ENCODE results near the gene ABCA12. TPM values are rescaled to one million over a fixed set of nuclear protein-coding genes. Genes with fewer than 3 reads are reported as not detected.

The ABCA12 gene
- total RNA-seq, 1 experiment from 2014 or later, result 0.03 TPM

GRCh38 chr2:215028231-215028630 is 110.2 kb downstream of the ABCA12 start:
- no peaks in the 10 kb centered on the region for H3K27me3 ChIP-seq (ENCODE audit: control insufficient read depth, insufficient read depth, low read length)
- ChIA-PET POLR2A (no interaction called here), CTCF (no interaction called here)
- intact Hi-C loops (cut with micrococcal nuclease; ENCODE audit: unreplicated experiment), result no loop called here
- ATAC-seq, result no peak
- DNase-seq (ENCODE audit: low read depth, low spot score), result no peak
- H3K4me1 ChIP-seq (ENCODE audit: control insufficient read depth, insufficient read depth, low read length), result no peaks in the 10 kb centered on the region
- no peak overlapping the region for H3K27ac ChIP-seq (ENCODE audit: low read length)
- H3K9me3 ChIP-seq (ENCODE audit: control insufficient read depth, insufficient read depth, low read depth, low read length), result no peaks in the 10 kb centered on the region
- no TSS peak for BruUV-seq (replicated peaks)
- no peaks in the 10 kb centered on the region for H3K36me3 ChIP-seq (ENCODE audit: control insufficient read depth, insufficient read depth, low read length)
- no peak overlapping the region for H3K4me3 ChIP-seq (ENCODE audit: low read depth in 2 of 2, low read length in 2 of 2)
- in situ Hi-C loops (cut with HindIII; ENCODE audit: low pct_unique_long_range_greater_than_20kb, low sequenced_read_pairs), result no loop called here
- no peak for TF ChIP-seq REST (IDR thresholded peaks at IDR 0.05; ENCODE audit: insufficient read depth in 1 of 2, low read depth in 2 of 2, low read length in 1 of 2)
- TF ChIP-seq POLR2AphosphoS5 (IDR thresholded peaks at IDR 0.05; ENCODE audit: low read depth, low read length), result no peak
- no peak for TF ChIP-seq TCF7L2 (IDR thresholded peaks at IDR 0.05; ENCODE audit: low read depth, low read length)
- no peak for TF ChIP-seq CTCF (IDR thresholded peaks at IDR 0.05)
- no peak for TF ChIP-seq SIN3A (IDR thresholded peaks at IDR 0.05; ENCODE audit: borderline replicate concordance, insufficient read depth, low read depth, low read length)

GRCh38 chr2:215027779-215028178 is 110.6 kb downstream of the ABCA12 start:
- ChIA-PET POLR2A (no interaction called here), CTCF (no interaction called here)
- BruUV-seq (replicated peaks), result no TSS peak
- Histone ChIP-seq H3K36me3 (ENCODE audit: control insufficient read depth, insufficient read depth, low read length) (no peaks in the 10 kb centered on the region), H3K4me1 (ENCODE audit: control insufficient read depth, insufficient read depth, low read length) (no peaks in the 10 kb centered on the region), H3K4me3 (ENCODE audit: low read depth in 2 of 2, low read length in 2 of 2) (no peak overlapping the region), H3K27me3 (ENCODE audit: control insufficient read depth, insufficient read depth, low read length) (no peaks in the 10 kb centered on the region), H3K9me3 (ENCODE audit: control insufficient read depth, insufficient read depth, low read depth, low read length) (no peaks in the 10 kb centered on the region), H3K27ac (ENCODE audit: low read length) (no peak overlapping the region)
- no peak for DNase-seq (ENCODE audit: low read depth, low spot score)
- in situ Hi-C loops (cut with HindIII; ENCODE audit: low pct_unique_long_range_greater_than_20kb, low sequenced_read_pairs) (no loop called here), intact Hi-C loops (cut with micrococcal nuclease; ENCODE audit: unreplicated experiment) (no loop called here)
- no peak for ATAC-seq
- TF ChIP-seq CTCF (IDR thresholded peaks at IDR 0.05), result no peak
- no peak for TF ChIP-seq POLR2AphosphoS5 (IDR thresholded peaks at IDR 0.05; ENCODE audit: low read depth, low read length)
- no peak for TF ChIP-seq SIN3A (IDR thresholded peaks at IDR 0.05; ENCODE audit: borderline replicate concordance, insufficient read depth, low read depth, low read length)
- no peak for TF ChIP-seq TCF7L2 (IDR thresholded peaks at IDR 0.05; ENCODE audit: low read depth, low read length)
- TF ChIP-seq REST (IDR thresholded peaks at IDR 0.05; ENCODE audit: insufficient read depth in 1 of 2, low read depth in 2 of 2, low read length in 1 of 2), result no peak

Measured in Panc1 (cell line).